ENCODE data around the gene ARFRP1. TPM values are rescaled to one million over a fixed set of nuclear protein-coding genes. Genes with fewer than 3 reads are reported as not detected.

Gene ARFRP1
- total RNA-seq, 1 donor from 2014 or later, result 51.0 TPM

GRCh38 chr20:63688228-63689045 is 19.3 kb downstream of the ARFRP1 start:
- no peak for DNase-seq (ENCODE audit: low spot score, unreplicated experiment)
- no peaks in the 10 kb centered on the region for H3K4me1 Mint-ChIP-seq (ENCODE audit: low read depth)
- H3K4me3 Mint-ChIP-seq (ENCODE audit: low read depth), result no peak overlapping the region
- H3K27me3 Mint-ChIP-seq, result no peaks in the 10 kb centered on the region
- H3K27ac Mint-ChIP-seq, result no peak overlapping the region
- no peak for TF ChIP-seq CTCF (IDR thresholded peaks at IDR 0.05; ENCODE audit: unreplicated experiment)
- H3K9me3 Mint-ChIP-seq (ENCODE audit: low read depth), result no peaks in the 10 kb centered on the region
- no peaks in the 10 kb centered on the region for H3K36me3 Mint-ChIP-seq (ENCODE audit: insufficient read depth)

GRCh38 chr20:63687419-63688178 is 20.2 kb downstream of the ARFRP1 start:
- H3K4me1 Mint-ChIP-seq (ENCODE audit: low read depth), result no peaks in the 10 kb centered on the region
- H3K4me3 Mint-ChIP-seq (ENCODE audit: low read depth), result no peak overlapping the region

GRCh38 chr20:63686492-63687321 is 21.1 kb downstream of the ARFRP1 start:
- no peak for TF ChIP-seq CTCF (IDR thresholded peaks at IDR 0.05; ENCODE audit: unreplicated experiment)
- no peak overlapping the region for H3K27ac Mint-ChIP-seq
- H3K9me3 Mint-ChIP-seq (ENCODE audit: low read depth), result no peaks in the 10 kb centered on the region
- H3K4me3 Mint-ChIP-seq (ENCODE audit: low read depth), result no peak overlapping the region
- no peaks in the 10 kb centered on the region for H3K4me1 Mint-ChIP-seq (ENCODE audit: low read depth)
- H3K36me3 Mint-ChIP-seq (ENCODE audit: insufficient read depth), result no peaks in the 10 kb centered on the region
- DNase-seq (ENCODE audit: low spot score, unreplicated experiment), result no peak
- no peaks in the 10 kb centered on the region for H3K27me3 Mint-ChIP-seq

More at GRCh38 chr20:63687419-63688178, 20.2 kb downstream of the ARFRP1 start:
- Mint-ChIP-seq H3K36me3 (ENCODE audit: insufficient read depth) (no peaks in the 10 kb centered on the region), H3K27ac (no peak overlapping the region), H3K27me3 (no peaks in the 10 kb centered on the region), H3K9me3 (ENCODE audit: low read depth) (no peaks in the 10 kb centered on the region)
- no peak for DNase-seq (ENCODE audit: low spot score, unreplicated experiment)
- no peak for TF ChIP-seq CTCF (IDR thresholded peaks at IDR 0.05; ENCODE audit: unreplicated experiment)

DNA sequence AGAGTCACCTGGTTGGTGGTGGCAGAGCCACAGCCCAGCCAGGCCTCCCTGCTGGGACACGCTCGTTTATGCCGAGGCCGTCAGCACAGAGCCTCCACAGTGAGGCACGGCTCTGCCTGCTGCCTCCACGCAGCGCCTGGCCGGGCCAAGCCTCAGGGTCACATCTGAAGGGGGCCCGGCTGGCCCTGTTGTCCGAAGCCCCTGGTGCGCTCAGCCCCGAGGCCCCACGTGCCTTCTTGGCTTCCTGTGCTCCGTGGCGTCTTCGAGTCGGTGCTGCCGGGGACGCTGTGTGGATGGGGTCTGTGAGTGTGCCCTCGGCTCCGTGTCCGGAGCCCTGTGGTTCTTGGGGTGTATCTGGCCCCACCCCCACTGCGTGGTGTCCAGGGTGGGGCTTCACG is 21.7 kb downstream of the ARFRP1 start:
- H3K9me3 Mint-ChIP-seq (ENCODE audit: low read depth), result no peaks in the 10 kb centered on the region
- no peak overlapping the region for H3K4me3 Mint-ChIP-seq (ENCODE audit: low read depth)
- no peaks in the 10 kb centered on the region for H3K27me3 Mint-ChIP-seq
- no peaks in the 10 kb centered on the region for H3K36me3 Mint-ChIP-seq (ENCODE audit: insufficient read depth)
- no peak overlapping the region for H3K27ac Mint-ChIP-seq
- no peaks in the 10 kb centered on the region for H3K4me1 Mint-ChIP-seq (ENCODE audit: low read depth)
- TF ChIP-seq CTCF (IDR thresholded peaks at IDR 0.05; ENCODE audit: unreplicated experiment), result no peak
- no peak for DNase-seq (ENCODE audit: low spot score, unreplicated experiment)

Data from progenitor cell of endocrine pancreas (in vitro differentiated cells).